Measurements from ENCODE around the gene DNASE1L3.

DNASE1L3 gene

DNA sequence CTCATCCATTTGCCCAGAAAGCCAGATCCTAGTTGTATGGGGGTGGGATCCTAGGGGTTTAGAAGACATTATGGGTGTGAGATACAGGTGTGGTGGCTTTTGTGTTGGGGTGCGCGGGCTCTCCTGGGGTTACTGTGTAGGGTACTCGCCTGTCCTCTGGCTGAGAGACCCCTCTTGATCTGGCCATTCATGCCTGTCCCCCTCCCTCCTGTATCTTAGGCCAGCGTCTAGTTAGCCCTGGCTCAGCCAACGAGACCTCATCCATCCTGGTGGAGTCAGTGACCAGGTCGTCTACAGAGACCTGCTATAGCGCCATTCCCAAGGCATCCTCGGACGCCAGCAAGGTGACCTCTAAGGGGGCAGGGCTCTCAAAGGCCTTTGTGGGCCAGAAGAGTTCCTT, 41.4 kb downstream of the DNASE1L3 start:
- Histone ChIP-seq H2BK5ac (ENCODE audit: low read depth, low read length, poor library complexity) (no peak overlapping the region), H3K4me1 (ENCODE audit: control insufficient read depth in 1 of 2, insufficient read depth in 2 of 2, low read length in 2 of 2) (peaks cover 9 to 11% of the 10 kb centered on the region in 2 experiments), H3K18ac (ENCODE audit: low read length) (no peak overlapping the region), H3K4me2 (ENCODE audit: low read length) (no peak overlapping the region), H4K91ac (ENCODE audit: low read depth, low read length) (no peak overlapping the region), H3K9ac (ENCODE audit: low read length) (no peak overlapping the region), H3K27me3 (ENCODE audit: insufficient read depth, low read length) (no peaks in the 10 kb centered on the region), H3K4ac (ENCODE audit: low read depth, low read length) (no peak overlapping the region), H3K27ac (ENCODE audit: low read depth, low read length) (no peak overlapping the region), H3K79me1 (ENCODE audit: low read length) (peaks cover 4% of the 10 kb centered on the region), H3K23ac (ENCODE audit: low read length) (no peak overlapping the region), H4K8ac (ENCODE audit: low read depth, low read length) (no peak overlapping the region), H2AK5ac (ENCODE audit: low read length) (no peak overlapping the region), H4K12ac (ENCODE audit: low read depth, low read length) (no peak overlapping the region), H3K4me3 (ENCODE audit: low read depth, low read length) (no peak overlapping the region), H3K79me2 (ENCODE audit: control insufficient read depth, insufficient read depth, low read length, poor library complexity) (no peaks in the 10 kb centered on the region), H2BK120ac (ENCODE audit: insufficient read depth, low read length, poor library complexity) (no peak overlapping the region), H3K9me3 (ENCODE audit: insufficient read depth, low read depth, low read length) (no peaks in the 10 kb centered on the region), H2BK12ac (ENCODE audit: low read length) (no peak overlapping the region), H2AFZ (ENCODE audit: insufficient read depth, low read length, poor library complexity) (no peak overlapping the region), H3K14ac (ENCODE audit: low read length) (no peak overlapping the region), H3K36me3 (ENCODE audit: control insufficient read depth in 1 of 2, insufficient read depth in 2 of 2, low read length in 2 of 2) (peaks cover 55 to 63% of the 10 kb centered on the region in 2 experiments)
- WGBS (ENCODE audit: extremely low coverage, insufficient coverage, insufficient read length) = no CpG with 5 or more reads among the region's 9 CpGs
- no peak for DNase-seq

DNA sequence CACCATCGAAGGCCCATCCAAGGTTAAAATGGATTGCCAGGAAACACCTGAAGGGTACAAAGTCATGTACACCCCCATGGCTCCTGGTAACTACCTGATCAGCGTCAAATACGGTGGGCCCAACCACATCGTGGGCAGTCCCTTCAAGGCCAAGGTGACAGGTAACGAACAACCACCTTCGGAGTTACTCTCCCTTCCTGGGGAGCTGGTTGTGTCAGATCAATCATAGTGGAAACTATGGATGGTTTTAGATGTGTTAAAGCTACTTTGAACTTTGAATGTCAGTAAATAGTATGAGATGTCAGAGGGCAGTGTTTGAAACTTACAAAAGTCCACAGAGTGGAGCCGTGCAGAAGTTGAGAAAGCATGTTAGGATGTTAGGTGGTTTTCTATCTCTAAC, 42.3 kb downstream of the DNASE1L3 start:
- no peak overlapping the region for H3K4me3 ChIP-seq (ENCODE audit: low read depth, low read length)
- no peak overlapping the region for H2BK120ac ChIP-seq (ENCODE audit: insufficient read depth, low read length, poor library complexity)
- H3K4me1 ChIP-seq (ENCODE audit: control insufficient read depth in 1 of 2, insufficient read depth in 2 of 2, low read length in 2 of 2) = peaks cover 9 to 14% of the 10 kb centered on the region in 2 experiments
- peaks cover 58 to 68% of the 10 kb centered on the region in 2 experiments for H3K36me3 ChIP-seq (ENCODE audit: control insufficient read depth in 1 of 2, insufficient read depth in 2 of 2, low read length in 2 of 2)
- no peaks in the 10 kb centered on the region for H3K9me3 ChIP-seq (ENCODE audit: insufficient read depth, low read depth, low read length)
- no peak overlapping the region for H2AFZ ChIP-seq (ENCODE audit: insufficient read depth, low read length, poor library complexity)
- H3K27me3 ChIP-seq (ENCODE audit: insufficient read depth, low read length) = no peaks in the 10 kb centered on the region
- H2BK12ac ChIP-seq (ENCODE audit: low read length) = no peak overlapping the region
- H2BK5ac ChIP-seq (ENCODE audit: low read depth, low read length, poor library complexity) = no peak overlapping the region
- H3K79me1 ChIP-seq (ENCODE audit: low read length) = peaks cover 4% of the 10 kb centered on the region
- DNase-seq = no peak
- no peak overlapping the region for H4K91ac ChIP-seq (ENCODE audit: low read depth, low read length)
- no peak overlapping the region for H3K14ac ChIP-seq (ENCODE audit: low read length)
- no peak overlapping the region for H2AK5ac ChIP-seq (ENCODE audit: low read length)
- H3K79me2 ChIP-seq (ENCODE audit: control insufficient read depth, insufficient read depth, low read length, poor library complexity) = no peaks in the 10 kb centered on the region
- no peak overlapping the region for H4K12ac ChIP-seq (ENCODE audit: low read depth, low read length)
- H4K8ac ChIP-seq (ENCODE audit: low read depth, low read length) = no peak overlapping the region
- WGBS (ENCODE audit: extremely low coverage, insufficient coverage, insufficient read length) = no CpG with 5 or more reads among the region's 7 CpGs
- no peak overlapping the region for H3K4ac ChIP-seq (ENCODE audit: low read depth, low read length)
- no peak overlapping the region for H3K23ac ChIP-seq (ENCODE audit: low read length)
- no peak overlapping the region for H3K9ac ChIP-seq (ENCODE audit: low read length)
- H3K4me2 ChIP-seq (ENCODE audit: low read length) = no peak overlapping the region
- no peak overlapping the region for H3K27ac ChIP-seq (ENCODE audit: low read depth, low read length)
- H3K18ac ChIP-seq (ENCODE audit: low read length) = no peak overlapping the region

DNA sequence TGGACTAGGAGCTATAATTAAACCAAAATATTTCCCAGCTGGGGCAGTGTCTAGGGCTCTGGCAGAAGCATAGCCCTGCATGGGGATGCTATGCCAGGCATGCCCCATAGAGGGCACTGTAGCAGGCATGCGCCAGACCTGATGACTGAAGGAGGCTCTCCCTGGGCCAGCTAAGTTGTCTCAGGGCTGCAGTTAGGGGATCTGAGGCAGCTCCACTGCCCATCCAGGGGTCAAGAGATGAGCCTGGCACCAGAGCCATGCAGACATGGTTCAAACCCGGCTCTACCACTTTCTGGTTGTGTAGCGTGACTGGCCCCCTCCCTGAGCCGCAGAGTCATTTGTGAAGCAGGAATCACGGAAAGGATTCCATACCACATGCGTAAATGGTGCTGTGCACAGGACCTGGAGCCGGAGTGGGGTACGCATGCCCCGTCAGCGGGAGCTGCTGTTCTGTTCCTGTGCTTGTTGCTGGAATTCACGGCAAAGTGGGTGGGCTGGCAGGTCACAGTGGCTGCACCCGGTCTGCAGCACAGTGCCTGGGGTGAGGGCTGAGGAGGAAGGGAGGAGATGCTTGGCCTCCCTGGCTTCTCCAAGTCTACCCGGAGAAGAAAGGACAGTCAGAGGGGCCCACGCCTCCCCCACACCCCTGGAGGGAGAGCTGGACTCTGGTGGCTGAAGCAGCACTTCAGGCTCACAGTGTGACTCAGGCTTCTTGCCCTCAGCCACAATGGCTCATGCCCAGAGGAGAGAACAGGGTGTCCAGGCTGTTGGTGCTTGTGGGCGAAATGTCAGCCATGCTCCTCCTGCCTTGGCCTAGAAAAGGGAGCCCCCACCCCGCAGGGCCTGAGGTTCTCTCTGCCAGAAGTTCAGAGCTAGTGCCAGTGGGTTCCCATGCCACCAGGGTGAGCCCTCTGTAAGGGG, 43.1 kb downstream of the DNASE1L3 start:
- Histone ChIP-seq H3K79me1 (ENCODE audit: low read length) (peaks cover 4% of the 10 kb centered on the region), H2BK120ac (ENCODE audit: insufficient read depth, low read length, poor library complexity) (no peak overlapping the region), H3K79me2 (ENCODE audit: control insufficient read depth, insufficient read depth, low read length, poor library complexity) (no peaks in the 10 kb centered on the region), H4K12ac (ENCODE audit: low read depth, low read length) (no peak overlapping the region), H3K4me2 (ENCODE audit: low read length) (no peak overlapping the region), H3K9me3 (ENCODE audit: insufficient read depth, low read depth, low read length) (no peaks in the 10 kb centered on the region), H2BK12ac (ENCODE audit: low read length) (no peak overlapping the region), H3K9ac (ENCODE audit: low read length) (no peak overlapping the region), H4K91ac (ENCODE audit: low read depth, low read length) (no peak overlapping the region), H3K27ac (ENCODE audit: low read depth, low read length) (no peak overlapping the region), H3K18ac (ENCODE audit: low read length) (no peak overlapping the region), H2AFZ (ENCODE audit: insufficient read depth, low read length, poor library complexity) (no peak overlapping the region), H3K27me3 (ENCODE audit: insufficient read depth, low read length) (no peaks in the 10 kb centered on the region), H2AK5ac (ENCODE audit: low read length) (no peak overlapping the region), H3K4me3 (ENCODE audit: low read depth, low read length) (no peak overlapping the region), H3K36me3 (ENCODE audit: control insufficient read depth in 1 of 2, insufficient read depth in 2 of 2, low read length in 2 of 2) (peaks cover 66 to 76% of the 10 kb centered on the region in 2 experiments), H3K4me1 (ENCODE audit: control insufficient read depth in 1 of 2, insufficient read depth in 2 of 2, low read length in 2 of 2) (peaks cover 9 to 14% of the 10 kb centered on the region in 2 experiments), H3K23ac (ENCODE audit: low read length) (no peak overlapping the region), H2BK5ac (ENCODE audit: low read depth, low read length, poor library complexity) (no peak overlapping the region), H3K4ac (ENCODE audit: low read depth, low read length) (no peak overlapping the region), H3K14ac (ENCODE audit: low read length) (no peak overlapping the region), H4K8ac (ENCODE audit: low read depth, low read length) (no peak overlapping the region)
- WGBS (ENCODE audit: extremely low coverage, insufficient coverage, insufficient read length) = no CpG with 5 or more reads among the region's 16 CpGs
- peak; percentile 49 to 72 for DNase-seq

DNA sequence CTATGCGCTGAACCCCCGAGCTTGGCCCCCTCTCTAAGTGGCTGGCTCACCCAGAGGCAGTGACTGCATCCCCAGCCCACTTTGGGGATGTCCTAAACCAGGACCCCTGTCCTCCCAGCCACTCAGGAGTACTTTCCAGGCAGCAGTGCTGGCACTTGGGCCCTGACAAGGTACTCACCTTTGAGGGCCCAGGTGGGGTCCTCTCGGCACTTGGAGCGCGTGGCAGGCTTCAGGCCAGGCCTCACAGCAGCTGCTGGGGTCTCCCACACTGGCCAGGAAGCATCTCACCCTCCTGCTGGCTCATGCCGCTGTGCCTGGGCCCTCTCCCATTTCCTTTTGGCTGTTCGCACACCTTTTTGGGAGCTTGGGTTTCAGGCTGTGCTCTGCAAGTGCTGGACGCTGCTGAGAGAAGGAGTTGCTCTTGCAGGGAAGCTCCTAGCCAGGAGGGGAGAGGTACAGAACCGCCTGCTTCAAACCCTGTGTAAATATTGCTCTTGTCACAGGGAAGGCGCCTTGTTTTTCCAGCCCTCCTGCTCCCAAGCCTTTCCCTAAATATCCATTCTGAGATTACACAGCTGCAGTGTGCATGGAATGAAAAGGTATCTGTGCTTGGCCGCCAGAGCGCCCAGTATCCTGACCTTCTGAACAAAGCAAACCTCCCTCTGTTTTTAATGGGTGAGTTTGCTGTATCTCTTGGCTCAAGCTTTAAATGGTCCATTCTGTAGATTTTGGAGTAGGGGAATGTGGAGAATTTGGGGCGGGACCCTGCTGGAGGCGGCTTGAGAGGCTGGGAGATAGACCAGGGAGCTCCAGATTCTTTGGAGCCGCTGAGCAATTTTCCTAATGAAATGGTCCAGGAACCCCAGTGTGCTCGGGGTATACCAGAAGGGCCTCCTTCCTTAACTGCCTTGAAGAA, 45.6 kb downstream of the DNASE1L3 start:
- no peak overlapping the region for H3K23ac ChIP-seq (ENCODE audit: low read length)
- H3K79me1 ChIP-seq (ENCODE audit: low read length) = peaks cover 4% of the 10 kb centered on the region
- no peak overlapping the region for H4K8ac ChIP-seq (ENCODE audit: low read depth, low read length)
- H3K14ac ChIP-seq (ENCODE audit: low read length) = peak overlapping the region; percentile 44
- H2BK5ac ChIP-seq (ENCODE audit: low read depth, low read length, poor library complexity) = no peak overlapping the region
- no peaks in the 10 kb centered on the region for H3K9me3 ChIP-seq (ENCODE audit: insufficient read depth, low read depth, low read length)
- H2AK5ac ChIP-seq (ENCODE audit: low read length) = no peak overlapping the region
- no peak overlapping the region for H3K4ac ChIP-seq (ENCODE audit: low read depth, low read length)
- no peak overlapping the region for H3K4me2 ChIP-seq (ENCODE audit: low read length)
- H3K79me2 ChIP-seq (ENCODE audit: control insufficient read depth, insufficient read depth, low read length, poor library complexity) = no peaks in the 10 kb centered on the region
- no peak overlapping the region for H4K91ac ChIP-seq (ENCODE audit: low read depth, low read length)
- peak in 1 of 2 donors; percentile 47 for DNase-seq
- no peak overlapping the region for H2BK120ac ChIP-seq (ENCODE audit: insufficient read depth, low read length, poor library complexity)
- H3K27me3 ChIP-seq (ENCODE audit: insufficient read depth, low read length) = no peaks in the 10 kb centered on the region
- H3K27ac ChIP-seq (ENCODE audit: low read depth, low read length) = peak overlapping the region; percentile 69
- H3K4me1 ChIP-seq (ENCODE audit: control insufficient read depth in 1 of 2, insufficient read depth in 2 of 2, low read length in 2 of 2) = peaks cover 11 to 18% of the 10 kb centered on the region in 2 experiments
- no peak overlapping the region for H2BK12ac ChIP-seq (ENCODE audit: low read length)
- H3K4me3 ChIP-seq (ENCODE audit: low read depth, low read length) = no peak overlapping the region
- no CpG with 5 or more reads among the region's 16 CpGs for WGBS (ENCODE audit: extremely low coverage, insufficient coverage, insufficient read length)
- no peak overlapping the region for H3K9ac ChIP-seq (ENCODE audit: low read length)
- peak overlapping the region; percentile 22 for H4K12ac ChIP-seq (ENCODE audit: low read depth, low read length)
- peak overlapping the region; percentile 15 for H3K18ac ChIP-seq (ENCODE audit: low read length)
- peaks cover 57 to 74% of the 10 kb centered on the region in 2 experiments for H3K36me3 ChIP-seq (ENCODE audit: control insufficient read depth in 1 of 2, insufficient read depth in 2 of 2, low read length in 2 of 2)
- no peak overlapping the region for H2AFZ ChIP-seq (ENCODE audit: insufficient read depth, low read length, poor library complexity)

Data from trophoblast cell (in vitro differentiated cells and primary cell).